ENCODE results near the gene BEAN1.

BEAN1 gene

DNA sequence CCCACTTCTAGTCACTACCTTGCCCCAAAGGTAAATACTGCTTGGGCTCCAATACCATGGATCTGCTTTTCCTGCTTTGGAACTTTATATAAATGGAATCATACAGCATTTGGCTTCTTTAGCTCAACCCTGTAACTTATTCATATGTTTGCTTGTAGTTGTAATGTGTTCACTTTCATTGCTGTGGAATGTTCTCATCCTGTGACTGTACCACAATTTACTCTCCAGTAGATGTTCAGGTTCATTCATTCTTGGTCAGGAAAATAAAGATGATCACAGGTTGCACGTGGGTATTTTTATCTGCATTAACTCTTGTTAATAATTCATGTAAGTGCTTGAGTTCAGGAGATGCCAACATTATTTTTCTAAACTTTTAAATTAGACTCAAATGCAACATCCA is 6.7 kb upstream of the BEAN1 start:
- no peak for DNase-seq

DNA sequence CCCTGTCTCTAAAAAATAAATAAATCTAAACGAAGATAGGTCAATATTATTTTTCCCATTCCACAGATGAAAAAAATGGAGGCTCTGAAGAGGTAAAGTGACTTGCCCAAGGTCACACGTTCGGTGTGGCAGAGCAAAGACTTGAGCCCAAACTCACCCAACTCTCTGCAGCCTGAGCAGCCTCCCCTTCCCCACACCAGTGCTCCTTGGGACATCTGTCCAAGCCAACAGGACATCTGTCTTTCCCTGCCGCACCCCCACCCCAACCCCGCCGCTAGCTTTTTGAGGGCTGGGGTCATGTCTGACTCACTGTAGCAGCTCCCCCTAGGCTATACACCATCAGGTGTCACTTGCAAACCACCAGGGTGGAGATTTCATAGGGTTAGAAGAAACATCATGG is 5.2 kb upstream of the BEAN1 start:
- DNase-seq = no peak

DNA sequence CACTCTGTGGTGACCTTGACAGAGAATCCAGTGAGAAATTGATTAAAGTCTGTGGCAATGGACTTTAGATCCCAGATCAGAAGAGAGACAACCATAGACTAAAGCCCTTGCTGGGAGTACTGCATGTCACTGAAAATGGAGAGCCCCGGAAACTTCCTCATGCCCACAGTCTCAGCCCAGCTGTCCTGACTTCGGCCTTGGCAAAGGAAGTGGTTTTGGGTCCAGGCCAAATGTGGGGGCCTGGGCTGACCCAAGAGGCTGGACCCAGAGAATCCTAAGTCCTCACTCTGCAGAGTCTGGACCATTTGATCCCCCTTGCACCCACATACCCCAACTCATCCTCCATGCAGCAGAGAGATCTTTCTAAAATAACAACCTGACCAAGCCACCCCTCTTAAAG is 4.7 kb upstream of the BEAN1 start:
- DNase-seq = no peak

DNA sequence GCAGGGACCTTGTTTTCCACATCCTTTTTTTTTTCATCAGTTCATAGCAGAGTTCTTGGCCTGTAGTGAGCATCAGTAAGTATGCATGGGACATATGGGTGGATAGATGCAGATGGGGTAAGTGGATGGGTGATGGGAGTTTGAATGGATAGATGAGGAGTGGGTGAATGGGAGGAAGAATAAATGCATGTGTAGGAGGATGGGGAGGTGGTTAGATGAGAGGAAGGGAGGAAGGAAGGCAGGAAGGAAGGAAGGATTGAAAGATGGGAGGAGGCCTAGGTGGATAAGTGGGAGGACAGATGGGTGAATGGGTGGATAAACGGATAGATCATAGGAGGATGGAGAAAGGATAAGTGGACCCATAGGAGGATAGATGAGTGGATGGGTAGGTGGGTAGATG is 3.9 kb upstream of the BEAN1 start:
- DNase-seq = no peak

DNA sequence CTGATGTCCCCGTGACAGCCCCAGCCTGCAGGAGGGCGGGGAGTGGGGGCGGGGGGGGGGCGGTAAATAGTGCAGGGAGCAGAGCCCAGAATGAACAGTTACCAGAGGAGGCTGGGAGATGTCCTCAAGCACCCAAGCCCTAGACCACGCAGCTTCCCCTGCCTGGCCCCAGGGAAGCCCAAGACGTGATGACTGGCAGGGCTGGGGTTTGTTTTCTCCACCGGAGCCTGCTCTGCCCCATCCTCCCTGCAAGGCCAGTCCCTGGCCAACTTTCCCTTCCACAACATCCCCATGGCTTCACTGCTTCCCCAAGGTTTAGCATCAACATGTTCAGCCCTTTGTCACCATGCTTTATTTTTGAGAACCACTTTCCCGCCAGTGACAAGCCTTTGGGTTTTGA is 1.4 kb upstream of the BEAN1 start:
- DNase-seq = no peak

DNA sequence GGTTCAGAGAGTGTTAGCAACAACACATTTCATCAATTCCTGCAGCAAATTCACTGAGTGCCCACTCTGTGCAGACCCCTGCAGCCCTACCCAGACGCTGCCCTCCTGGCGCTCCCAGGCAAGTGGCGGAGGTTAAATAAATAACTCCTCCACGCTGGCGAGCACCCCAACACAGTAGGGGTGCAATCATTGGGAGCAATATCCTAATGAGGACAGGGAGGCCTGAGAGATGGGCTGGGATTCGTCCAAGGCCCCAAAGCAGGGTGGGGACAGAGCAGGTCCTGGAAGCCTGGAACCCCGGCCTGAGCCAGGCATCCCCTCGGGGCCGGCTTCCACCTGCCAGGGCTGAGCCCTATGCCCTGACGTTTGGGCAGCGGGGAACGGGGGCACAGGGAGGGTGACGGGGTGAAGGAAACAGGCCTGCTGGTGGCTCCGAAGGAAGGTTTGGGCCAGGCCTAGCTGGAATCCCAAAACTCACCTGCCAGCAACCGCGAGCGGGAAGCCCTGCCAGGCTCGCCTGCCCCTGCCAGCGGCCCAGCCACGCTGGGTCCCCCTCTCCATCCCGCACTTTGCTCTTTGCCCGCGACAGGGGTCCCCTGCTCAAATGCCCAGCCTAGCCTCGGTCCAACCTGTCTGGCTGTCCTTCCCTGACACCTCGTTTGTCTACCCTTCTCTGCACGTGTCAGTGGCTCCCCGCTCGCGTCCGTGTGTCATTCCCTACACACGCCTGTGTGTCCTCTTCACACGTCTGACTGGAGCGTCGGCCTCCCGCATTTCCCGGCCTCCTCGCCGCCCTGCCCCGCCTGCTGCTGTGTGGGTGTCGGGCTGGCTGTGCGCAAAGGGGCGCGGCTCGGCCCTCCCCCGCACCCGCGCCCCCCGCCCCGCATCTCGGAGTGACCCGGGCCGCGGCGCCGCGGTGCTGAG is 721 bp upstream of the BEAN1 start:
- DNase-seq = no peak

DNA sequence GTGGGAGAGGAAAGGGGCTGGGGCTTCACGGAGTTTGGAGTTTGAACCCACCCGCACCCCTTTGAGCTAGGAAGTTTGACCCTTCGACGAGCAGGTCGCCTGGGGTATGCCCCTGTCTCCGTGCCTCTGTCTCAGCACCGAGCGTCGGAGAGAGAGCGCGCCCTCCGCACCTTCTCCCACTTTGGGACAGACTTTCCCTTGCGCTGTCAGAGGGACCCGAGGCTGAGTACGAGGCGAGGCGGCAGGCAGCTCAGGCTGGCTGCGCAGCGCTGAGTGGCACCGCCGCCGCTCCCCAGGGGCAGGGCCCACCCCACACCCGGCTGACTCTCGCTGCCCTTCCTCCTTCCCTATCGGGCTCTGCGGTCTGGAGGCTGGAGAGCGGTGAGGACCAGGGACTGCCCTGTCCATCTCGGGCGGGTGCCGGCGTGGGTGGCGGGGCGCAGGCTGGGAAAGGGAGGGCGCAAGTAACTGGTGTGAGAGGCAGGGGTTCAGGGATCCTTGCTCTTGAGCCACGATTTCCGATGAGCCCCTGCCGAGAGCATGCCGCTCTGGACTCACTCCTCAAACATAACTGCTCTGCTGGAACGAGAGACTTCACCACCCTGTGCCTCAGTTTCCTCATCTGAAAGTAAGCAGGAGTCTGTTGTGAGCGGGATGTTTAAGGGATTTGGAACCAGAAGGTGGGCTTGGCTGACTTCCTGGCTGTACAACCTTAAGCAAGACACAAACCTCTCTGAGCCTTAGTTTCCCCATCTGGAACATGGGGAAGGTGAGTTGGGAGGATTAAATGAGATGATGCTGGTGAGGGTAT is 981 bp downstream of the BEAN1 start:
- DNase-seq = no peak

DNA sequence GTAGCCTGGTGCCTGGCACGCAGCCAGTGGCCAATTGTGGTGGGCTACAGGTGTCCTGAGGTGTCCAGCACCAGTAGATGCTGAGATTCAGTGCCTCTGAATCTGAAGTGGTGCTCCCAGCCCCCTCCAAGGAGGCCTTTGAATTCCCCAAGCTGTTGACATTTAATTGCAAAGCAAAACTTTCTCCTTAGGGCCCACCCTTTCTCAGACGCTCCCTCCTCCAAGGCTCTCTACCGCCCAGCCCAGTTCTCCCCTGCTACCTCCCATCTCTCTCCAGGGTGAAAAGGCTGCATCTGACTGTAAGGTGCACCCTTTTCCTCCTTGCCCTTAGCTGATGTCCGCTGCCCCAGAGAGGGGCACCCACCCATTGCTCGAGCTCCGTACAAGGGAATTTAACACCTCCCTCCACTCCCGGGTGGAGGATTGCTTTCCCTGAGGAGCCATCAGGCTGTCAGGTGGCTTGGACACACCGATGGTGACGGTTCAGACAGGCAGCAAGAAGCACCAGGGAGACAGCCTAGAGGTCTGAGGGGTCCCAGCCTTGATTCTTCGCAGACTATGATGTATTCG is 1.7 kb downstream of the BEAN1 start:
- no peak for DNase-seq

DNA sequence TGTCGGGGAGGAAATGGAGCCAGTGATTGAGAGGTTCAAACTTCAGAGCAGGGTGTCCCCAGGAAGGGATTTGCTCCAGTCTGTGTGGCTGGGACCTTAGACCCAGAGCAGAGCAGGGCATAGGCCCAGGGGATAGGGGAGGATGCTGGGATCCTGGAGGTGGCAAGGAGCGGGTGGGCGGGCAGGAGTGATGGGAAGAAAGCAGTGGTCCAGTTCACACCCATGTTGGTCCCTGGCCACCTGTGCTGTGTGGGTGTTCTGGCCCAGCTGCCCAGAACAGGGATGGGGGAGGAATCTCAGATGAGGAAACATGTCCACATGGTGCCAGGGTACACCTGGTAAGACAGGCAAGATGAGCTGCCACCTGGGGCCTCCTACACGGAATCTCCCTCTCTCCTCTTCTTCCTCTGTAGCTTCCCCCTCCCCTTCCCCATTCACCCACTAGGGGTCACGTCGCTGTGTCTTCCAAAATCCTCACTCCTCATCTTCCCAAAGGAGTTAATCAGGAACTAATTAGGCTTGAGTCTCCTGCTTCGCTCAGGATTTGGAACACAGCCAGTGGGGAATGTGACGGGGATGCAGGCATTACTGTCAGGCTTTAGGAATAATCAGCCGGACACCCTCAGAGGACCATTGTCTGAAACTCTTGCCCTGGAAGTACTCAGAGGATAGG is 2.3 kb downstream of the BEAN1 start:
- no peak for DNase-seq

DNA sequence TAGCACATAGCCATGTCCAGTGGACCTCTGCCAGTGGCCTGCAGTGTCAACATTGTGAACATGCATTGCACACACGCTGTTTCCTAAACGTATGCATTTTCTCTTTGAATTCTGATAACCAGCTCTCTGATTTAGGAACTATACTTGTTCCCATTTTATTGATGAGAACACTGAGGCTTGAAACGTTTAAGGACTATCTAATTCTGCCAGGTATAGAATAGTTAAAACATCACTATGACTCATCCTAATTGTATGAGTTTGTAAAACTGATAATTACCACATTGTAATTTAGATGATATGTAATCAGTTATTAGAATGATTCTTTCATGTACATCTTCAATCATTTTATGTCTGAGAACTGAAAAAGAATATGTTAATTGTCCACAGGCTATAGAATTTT is 3.1 kb downstream of the BEAN1 start:
- no peak for DNase-seq

DNA sequence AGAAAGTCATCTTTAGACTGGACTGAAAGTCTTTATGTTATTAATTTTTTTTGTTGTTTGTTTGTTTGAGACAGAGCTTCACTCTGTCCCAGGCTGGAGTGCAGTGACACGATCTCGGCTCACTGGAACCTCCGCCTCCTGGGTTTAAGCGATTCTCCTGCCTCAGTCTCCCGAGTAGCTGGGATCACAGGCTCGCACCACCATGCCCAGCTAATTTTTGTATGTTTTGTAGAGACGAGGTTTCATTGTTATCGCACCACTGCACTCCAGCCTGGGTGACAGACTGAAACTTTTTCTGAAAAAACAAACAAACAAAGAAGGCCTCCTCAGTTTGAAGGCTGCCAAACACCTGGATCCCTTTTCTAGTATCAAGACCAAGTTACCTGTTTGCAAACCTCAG is 4.7 kb downstream of the BEAN1 start:
- DNase-seq = no peak

DNA sequence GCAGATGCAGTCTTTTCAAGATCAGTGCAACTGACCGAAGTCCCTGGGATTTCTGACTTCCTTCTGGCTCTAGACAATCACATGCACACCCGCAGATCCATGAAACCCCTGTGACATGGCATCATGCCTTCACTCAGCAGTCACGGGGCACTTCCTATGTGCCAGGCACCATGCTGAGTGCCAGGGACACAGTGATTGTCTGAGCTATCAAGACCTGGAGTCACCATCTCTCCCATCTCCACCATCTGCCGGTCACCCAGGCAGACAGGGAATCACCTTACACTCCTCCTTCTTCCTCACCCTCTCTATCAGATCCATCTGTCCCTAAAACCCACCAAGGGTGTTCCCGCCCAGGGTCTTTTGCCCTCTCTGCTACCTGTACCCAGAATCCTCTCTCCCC is 5.3 kb downstream of the BEAN1 start:
- DNase-seq = no peak

DNA sequence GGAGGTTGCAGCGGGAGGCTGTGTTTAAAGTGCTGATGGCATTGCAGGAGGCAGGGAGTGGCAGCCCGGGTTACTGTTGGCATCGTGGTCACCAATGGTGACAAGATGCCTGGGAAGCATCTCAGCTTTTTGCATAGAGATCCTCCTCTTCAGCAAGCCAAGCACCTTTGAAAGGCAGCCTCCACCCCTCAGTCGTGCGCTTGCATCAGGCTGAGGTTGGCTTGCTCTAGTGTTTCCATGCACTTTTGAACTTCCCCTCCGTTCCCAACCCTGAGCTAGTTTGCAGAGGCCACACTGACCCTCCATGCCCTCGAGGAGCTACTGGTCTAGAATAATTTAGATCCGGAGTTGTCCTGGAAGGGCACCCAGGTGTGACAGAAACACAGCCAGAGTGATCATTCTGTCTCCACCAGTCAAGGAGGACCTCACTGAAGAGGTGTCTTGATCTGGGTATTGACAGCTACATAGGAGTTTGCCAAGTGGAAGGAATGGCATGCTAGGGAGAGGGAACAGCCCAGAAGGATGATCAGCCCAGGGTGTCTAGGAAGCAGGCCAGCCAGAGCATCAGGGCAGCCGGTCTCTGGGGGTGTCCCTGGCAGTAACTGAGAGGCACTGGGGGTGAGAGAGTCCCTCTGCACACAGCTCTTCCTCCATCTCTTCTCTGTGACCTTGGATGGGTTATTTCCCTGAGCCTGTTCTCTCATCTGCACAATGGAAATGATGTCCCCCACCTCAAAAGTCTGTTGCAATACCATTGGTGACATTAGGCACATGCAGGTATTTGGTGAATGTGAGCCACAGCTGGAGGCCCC is 7.7 kb downstream of the BEAN1 start:
- no peak for DNase-seq

DNA sequence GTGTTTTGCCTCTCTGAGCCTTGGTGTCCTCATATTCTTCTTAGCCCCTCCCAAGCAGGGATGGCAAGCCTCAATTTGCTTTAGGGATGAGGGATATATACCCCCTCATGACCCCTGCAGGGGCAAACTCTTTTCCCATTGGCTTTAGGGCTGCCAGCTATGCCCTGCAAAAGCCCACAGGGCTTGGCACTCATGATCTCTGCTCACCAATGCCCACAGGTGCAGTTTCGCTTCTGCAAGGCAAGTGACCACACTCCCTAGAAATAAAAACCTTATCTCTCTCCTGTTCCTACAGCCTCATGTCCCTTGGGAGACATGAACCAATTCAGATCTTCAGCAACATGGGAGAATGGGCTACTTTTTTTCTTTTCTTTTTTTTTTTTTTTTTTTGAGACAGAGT is 8.8 kb downstream of the BEAN1 start:
- DNase-seq = no peak

DNA sequence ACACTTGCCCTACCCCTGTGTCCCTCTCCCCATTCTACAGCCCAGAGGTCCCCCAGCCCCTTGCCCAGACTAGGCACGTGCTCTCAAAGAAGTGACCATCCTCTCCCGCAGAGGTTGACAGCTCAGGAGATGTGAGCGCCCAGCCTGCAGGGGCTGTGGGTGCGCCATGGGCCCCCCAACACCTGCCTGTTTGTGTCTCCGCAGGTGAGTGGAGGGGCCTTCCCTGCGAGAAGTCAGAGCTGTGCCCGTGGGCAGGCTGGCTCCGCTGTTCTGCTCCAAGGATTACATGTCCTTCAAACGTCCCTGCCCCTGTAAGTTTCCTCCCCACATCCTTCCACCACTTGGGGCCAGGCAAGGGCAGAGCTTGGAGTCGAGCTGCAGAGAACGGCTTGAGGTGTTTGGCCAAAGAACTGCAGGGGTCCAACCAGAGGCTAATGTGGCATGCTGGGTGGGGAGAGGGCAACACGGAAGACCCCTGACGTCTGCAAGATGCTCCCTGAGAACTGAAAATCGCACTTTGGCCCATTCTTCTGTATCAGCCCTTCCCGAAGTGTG is 10.4 kb downstream of the BEAN1 start:
- DNase-seq = no peak

DNA sequence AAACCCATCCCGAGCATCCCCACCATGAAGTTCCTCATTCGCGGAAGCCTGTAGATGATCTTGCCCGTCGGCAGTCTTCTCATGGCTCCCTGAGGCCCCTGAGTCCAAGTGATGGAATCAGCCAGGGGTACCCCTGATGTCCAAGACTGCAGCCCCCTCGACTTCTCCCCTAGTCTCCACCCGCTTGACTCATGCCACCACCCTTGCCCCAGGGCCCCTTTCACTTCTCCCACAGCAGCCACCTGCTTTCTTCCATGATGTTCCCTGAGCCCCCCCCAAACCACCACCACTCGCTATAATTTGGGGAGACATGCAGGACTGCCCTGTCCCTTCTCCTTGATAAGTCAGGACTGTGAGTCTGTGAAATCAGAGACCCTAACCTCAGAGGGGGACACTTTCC is 11.4 kb downstream of the BEAN1 start:
- no peak for DNase-seq

DNA sequence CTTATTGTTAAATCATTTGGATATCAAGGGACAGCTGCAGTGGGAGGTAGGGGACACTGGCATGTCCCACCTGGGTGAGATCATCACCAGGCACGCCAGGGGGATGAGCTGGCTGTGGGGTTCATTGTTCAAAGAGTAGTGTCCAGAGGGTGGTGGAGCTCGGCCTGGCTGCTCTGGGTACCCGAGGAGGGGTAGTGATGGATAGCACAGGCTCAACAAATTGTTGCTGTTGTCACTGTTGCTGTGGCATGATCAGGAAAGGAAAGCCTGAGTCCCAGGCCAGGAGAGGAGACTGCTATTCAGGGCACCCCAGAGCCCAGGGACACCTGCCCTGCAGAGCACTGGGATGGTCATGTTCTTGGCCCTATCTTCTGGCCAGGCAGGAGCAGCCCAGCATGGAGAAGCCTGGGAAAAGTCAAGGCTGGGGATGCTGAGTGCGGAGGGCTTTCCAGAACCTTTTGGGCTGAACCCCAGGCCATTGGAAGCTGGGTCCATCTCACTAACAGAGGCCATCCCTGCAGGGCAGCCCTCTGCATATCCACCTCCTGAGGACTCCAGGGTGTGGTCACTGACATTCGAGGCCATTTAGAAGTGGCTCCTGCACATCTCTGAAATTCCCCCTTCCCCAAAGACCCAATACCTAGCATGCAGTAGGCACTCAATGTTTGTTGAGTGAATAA is 12.1 kb downstream of the BEAN1 start:
- DNase-seq = no peak

DNA sequence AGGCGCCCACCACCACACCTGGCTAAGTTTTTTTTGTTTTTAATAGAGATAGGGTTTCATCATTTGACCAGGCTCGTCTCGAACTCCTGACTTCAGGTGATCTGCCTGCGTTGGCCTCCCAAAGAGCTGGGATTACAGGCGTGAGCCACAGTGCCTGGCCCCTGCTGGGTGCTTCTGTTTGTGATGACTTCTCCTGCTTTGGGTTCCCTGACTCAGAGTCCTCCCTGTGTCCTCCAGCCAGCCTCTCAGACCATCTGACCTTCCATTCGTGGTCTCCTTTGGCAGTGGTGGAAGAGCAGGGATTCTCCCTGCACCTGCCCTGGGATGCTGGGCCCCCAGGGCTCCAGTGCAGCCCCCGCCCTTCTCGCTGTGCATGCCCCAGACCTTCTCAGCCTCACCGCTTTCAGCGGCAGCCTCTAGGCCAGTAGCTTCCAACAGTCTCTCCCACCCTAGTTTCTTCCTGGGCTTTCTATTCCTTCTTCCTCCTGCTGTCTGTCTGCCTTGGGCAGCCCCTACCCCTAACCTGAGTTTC is 13.2 kb downstream of the BEAN1 start:
- no peak for DNase-seq

DNA sequence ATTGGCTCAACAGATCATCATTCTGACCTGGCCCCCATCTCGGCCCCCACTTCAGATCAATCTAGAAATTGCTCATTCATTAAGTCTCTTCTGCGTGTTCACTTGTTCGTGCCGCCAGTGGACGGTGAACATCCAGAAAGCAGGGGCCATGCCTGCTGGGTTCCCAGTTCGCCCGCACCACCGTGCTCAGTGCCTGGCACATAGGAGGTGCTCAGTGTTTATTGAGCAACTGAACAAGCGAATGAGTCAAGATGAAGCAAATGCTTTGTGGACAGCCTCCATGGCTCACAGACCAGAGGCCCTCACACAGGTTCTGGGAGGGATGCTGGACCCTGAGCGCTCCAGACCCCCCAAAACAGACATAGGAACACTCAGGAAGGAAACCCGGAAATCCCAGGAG is 13.9 kb downstream of the BEAN1 start:
- DNase-seq = no peak

DNA sequence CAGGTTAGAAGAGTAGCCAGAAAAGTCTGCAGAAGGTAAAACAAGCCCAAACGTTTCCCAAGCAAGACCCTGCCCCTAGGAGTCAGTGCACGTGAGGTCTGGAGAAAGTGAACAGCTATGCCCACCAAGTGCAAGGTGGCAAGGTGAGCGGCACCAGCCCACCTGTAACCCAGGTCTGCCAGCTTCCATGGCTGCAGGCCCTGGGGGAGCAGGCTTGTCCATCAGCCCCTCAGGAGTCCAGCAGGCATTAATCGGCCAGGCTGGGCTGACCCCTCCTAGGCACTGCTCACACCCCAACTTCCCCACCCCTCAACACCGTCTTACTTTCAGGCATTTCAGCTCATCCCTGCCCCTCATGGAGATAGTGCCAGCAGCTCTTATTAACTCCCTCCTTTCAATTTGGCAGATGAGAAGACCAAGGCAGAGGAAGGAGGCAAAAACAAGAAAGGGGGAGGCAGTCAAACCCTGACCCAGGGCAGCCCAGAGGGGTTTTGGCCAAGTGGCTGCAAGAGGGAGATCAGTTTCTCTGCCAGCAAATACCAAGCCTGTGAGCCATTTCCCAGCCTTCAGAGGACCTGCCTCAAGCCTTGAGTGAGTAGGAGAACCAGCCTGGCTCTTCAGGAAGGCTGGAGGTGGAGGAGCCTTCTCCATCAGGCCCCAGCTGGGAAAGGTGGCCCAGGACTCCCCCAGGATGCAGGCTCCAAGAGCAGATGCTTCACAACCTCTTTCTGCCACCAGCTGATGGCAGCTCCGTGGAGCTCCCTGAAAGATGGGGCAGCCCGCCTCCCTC is 14.7 kb downstream of the BEAN1 start:
- DNase-seq = no peak

Data from activated naive CD4-positive, alpha-beta T cell (primary cell).